Measurements from ENCODE around the gene SPACA6.

DNA sequence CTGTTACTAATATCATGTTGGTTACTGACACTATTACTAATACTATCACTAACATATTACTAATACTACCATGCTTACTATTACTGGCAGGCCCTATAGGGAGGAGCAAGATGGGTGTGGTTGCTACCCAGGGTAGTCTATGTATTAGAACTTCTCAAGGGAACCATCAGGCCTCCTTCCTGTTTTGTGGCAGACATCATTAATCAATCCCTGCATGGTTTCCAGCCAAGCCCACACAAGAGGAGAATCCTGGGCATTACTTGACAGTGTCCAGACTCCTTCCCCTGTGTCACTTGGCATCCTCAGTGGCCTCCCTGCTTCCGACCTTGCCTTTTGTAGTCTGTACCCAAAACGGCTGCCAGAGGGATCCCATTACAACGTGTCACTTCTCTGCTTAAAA, 21.7 kb downstream of the SPACA6 start:
- TF ChIP-seq, protein P1, sequence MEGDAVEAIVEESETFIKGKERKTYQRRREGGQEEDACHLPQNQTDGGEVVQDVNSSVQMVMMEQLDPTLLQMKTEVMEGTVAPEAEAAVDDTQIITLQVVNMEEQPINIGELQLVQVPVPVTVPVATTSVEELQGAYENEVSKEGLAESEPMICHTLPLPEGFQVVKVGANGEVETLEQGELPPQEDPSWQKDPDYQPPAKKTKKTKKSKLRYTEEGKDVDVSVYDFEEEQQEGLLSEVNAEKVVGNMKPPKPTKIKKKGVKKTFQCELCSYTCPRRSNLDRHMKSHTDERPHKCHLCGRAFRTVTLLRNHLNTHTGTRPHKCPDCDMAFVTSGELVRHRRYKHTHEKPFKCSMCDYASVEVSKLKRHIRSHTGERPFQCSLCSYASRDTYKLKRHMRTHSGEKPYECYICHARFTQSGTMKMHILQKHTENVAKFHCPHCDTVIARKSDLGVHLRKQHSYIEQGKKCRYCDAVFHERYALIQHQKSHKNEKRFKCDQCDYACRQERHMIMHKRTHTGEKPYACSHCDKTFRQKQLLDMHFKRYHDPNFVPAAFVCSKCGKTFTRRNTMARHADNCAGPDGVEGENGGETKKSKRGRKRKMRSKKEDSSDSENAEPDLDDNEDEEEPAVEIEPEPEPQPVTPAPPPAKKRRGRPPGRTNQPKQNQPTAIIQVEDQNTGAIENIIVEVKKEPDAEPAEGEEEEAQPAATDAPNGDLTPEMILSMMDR (conservative IDR thresholded peaks at IDR 0.05 in 1 of 2, IDR thresholded peaks at IDR 0.05 in 1 of 2; ENCODE audit: extremely low read depth in 1 of 2, insufficient read depth in 1 of 2, low read depth in 1 of 2, low read length in 2 of 2): no peak
- no peak for TF ChIP-seq EZH2 (IDR thresholded peaks at IDR 0.05; ENCODE audit: borderline replicate concordance, low read length)
